SIG-M5 (cell line): Measurements from ENCODE around the gene ROR2.

Experiments
- DNase-seq: peaks from one replicate; lab custom pipeline; 2025; lab: John Stamatoyannopoulos, UW

ROR2 gene

GRCh38 chr9:91515074-91515687, 434.8 kb downstream of the ROR2 start:
- DNase-seq: no peak
